Measurements from ENCODE around the gene MEF2C.

DNA sequence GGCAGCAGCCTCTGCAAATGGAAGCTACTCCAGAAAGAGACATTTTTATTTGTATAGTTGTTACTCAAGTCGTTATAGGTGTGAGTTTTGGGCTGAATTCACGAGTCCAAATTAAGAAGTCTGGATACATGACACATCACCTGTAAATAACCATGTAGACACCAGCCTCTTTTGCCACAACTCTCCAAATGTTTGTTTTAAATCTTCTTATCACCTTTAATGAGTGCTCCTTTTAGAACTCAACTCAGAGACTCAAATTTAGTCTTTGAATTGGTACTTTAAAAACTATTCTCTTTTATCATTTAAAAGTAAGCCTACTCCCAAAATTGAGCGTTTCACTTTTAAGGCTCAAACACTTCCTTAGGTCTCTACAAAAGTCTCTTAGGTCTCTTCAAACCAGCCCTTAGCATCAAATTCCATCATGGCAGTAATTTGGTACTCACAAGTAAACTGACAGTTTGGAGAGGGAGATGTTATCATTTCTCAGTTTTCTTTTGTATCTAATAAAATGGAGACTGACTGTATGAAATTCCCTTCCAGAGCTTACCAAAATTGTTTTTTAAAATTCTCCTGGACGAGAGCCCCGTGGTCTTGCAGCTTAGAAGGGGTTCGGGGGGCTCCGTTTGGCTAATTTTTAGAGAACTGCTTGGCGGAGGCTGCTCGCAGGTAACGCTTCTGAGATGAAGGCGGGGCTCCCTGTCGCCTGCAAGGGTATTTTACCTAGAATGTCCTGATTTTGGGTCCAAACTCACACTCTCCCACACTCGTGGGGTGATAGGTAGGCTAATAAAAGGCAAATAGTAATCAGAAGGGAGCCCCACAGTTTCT lies 194.6 kb downstream of the MEF2C start:
- TF ChIP-seq EZH2 (IDR thresholded peaks at IDR 0.05; ENCODE audit: low read length), result no peak
- TF ChIP-seq, protein P1, sequence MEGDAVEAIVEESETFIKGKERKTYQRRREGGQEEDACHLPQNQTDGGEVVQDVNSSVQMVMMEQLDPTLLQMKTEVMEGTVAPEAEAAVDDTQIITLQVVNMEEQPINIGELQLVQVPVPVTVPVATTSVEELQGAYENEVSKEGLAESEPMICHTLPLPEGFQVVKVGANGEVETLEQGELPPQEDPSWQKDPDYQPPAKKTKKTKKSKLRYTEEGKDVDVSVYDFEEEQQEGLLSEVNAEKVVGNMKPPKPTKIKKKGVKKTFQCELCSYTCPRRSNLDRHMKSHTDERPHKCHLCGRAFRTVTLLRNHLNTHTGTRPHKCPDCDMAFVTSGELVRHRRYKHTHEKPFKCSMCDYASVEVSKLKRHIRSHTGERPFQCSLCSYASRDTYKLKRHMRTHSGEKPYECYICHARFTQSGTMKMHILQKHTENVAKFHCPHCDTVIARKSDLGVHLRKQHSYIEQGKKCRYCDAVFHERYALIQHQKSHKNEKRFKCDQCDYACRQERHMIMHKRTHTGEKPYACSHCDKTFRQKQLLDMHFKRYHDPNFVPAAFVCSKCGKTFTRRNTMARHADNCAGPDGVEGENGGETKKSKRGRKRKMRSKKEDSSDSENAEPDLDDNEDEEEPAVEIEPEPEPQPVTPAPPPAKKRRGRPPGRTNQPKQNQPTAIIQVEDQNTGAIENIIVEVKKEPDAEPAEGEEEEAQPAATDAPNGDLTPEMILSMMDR (optimal IDR thresholded peaks at IDR 0.05 in 1 of 3, IDR thresholded peaks at IDR 0.05 in 1 of 3, conservative IDR thresholded peaks at IDR 0.05 in 1 of 3; ENCODE audit: extremely low read depth in 1 of 3, insufficient read depth in 2 of 3, low read length in 3 of 3), result no peak

Measured in keratinocyte (primary cell).